Osteocyte (in vitro differentiated cells): ENCODE results near the gene OLFML2A. TPM values are rescaled to one million over a fixed set of nuclear protein-coding genes. Genes with fewer than 3 reads are reported as not detected.

ENCODE experiments used
- DNase-seq: peaks from one replicate; pipeline ENCODE4 v3.0.0; 2021; ENCODE audit warnings: mixed read lengths; ENCODE audit not compliant: unreplicated experiment; ENCODE audit errors: extremely low spot score
- H3K27ac Mint-ChIP-seq: one replicate; pipeline ENCODE4 v1.8.0; 2021; ENCODE audit warnings: mild to moderate bottlenecking, mixed read lengths; ENCODE audit not compliant: unreplicated experiment
- H3K27me3 Mint-ChIP-seq: one replicate; pipeline ENCODE4 v1.8.0; 2021; ENCODE audit warnings: mixed read lengths; ENCODE audit not compliant: unreplicated experiment
- H3K36me3 Mint-ChIP-seq: one replicate; pipeline ENCODE4 v1.8.0; 2021; ENCODE audit warnings: mixed read lengths; ENCODE audit not compliant: unreplicated experiment
- H3K4me1 Mint-ChIP-seq: one replicate; pipeline ENCODE4 v1.8.0; 2021; ENCODE audit warnings: mixed read lengths; ENCODE audit not compliant: unreplicated experiment
- H3K4me3 Mint-ChIP-seq: one replicate; pipeline ENCODE4 v1.8.0; 2021; ENCODE audit warnings: mild to moderate bottlenecking, moderate library complexity, mixed read lengths; ENCODE audit not compliant: unreplicated experiment
- H3K9me3 Mint-ChIP-seq: one replicate; pipeline ENCODE4 v1.8.0; 2021; ENCODE audit warnings: mixed read lengths; ENCODE audit not compliant: unreplicated experiment
- CTCF ChIP-seq: fragments of 200-600 bp; sonication (generic); IDR thresholded peaks from 2 replicates; pipeline ENCODE4 v1.5.0; 2021; ENCODE audit warnings: antibody characterized with exemption, mild to moderate bottlenecking, moderate library complexity
- total RNA-seq: library from RNA; stranded (reverse); gene quantifications from 2 replicates; pipeline ENCODE4 v1.2.1, GENCODE V29; 2021

Gene OLFML2A
- total RNA-seq, 1 donor from 2014 or later: 146 TPM

- peaks cover 9% of the 10 kb centered on the region for H3K4me1 Mint-ChIP-seq
- peaks cover 6% of the 10 kb centered on the region for H3K27me3 Mint-ChIP-seq
- no peaks in the 10 kb centered on the region for H3K36me3 Mint-ChIP-seq
- H3K4me3 Mint-ChIP-seq: no peak overlapping the region
- no peak for TF ChIP-seq CTCF
- no peak for DNase-seq
- no peaks in the 10 kb centered on the region for H3K9me3 Mint-ChIP-seq
- no peak overlapping the region for H3K27ac Mint-ChIP-seq
Observed at GRCh38 chr9:124747065-124747464, 29.9 kb upstream of the OLFML2A start.

- Mint-ChIP-seq H3K9me3 (no peaks in the 10 kb centered on the region), H3K36me3 (no peaks in the 10 kb centered on the region), H3K4me1 (peaks cover 5% of the 10 kb centered on the region), H3K27me3 (peaks cover 8% of the 10 kb centered on the region), H3K4me3 (no peak overlapping the region), H3K27ac (no peak overlapping the region)
- no peak for TF ChIP-seq CTCF
- no peak for DNase-seq
Observed at GRCh38 chr9:124749284-124749683, 27.6 kb upstream of the OLFML2A start.

GRCh38 chr9:124749781-124750180 is 27.2 kb upstream of the OLFML2A start:
- no peak overlapping the region for H3K4me3 Mint-ChIP-seq
- no peak for TF ChIP-seq CTCF
- no peaks in the 10 kb centered on the region for H3K9me3 Mint-ChIP-seq
- H3K4me1 Mint-ChIP-seq: peaks cover 7% of the 10 kb centered on the region
- DNase-seq: no peak
- H3K36me3 Mint-ChIP-seq: no peaks in the 10 kb centered on the region
- peaks cover 13% of the 10 kb centered on the region for H3K27me3 Mint-ChIP-seq
- H3K27ac Mint-ChIP-seq: no peak overlapping the region

- H3K4me1 Mint-ChIP-seq: peaks cover 8% of the 10 kb centered on the region
- H3K27ac Mint-ChIP-seq: no peak overlapping the region
- peaks cover 43% of the 10 kb centered on the region for H3K27me3 Mint-ChIP-seq
- H3K4me3 Mint-ChIP-seq: no peak overlapping the region
- H3K9me3 Mint-ChIP-seq: no peaks in the 10 kb centered on the region
- H3K36me3 Mint-ChIP-seq: no peaks in the 10 kb centered on the region
- TF ChIP-seq CTCF: no peak
- no peak for DNase-seq
Observed at GRCh38 chr9:124752967-124753366, 24.0 kb upstream of the OLFML2A start.

- no peak for DNase-seq
- Mint-ChIP-seq H3K9me3 (no peaks in the 10 kb centered on the region), H3K27me3 (peaks cover 53% of the 10 kb centered on the region), H3K4me1 (peaks cover 14% of the 10 kb centered on the region), H3K27ac (no peak overlapping the region), H3K4me3 (no peak overlapping the region), H3K36me3 (no peaks in the 10 kb centered on the region)
- TF ChIP-seq CTCF: peak; percentile 72
Observed at GRCh38 chr9:124754289-124754688, 22.6 kb upstream of the OLFML2A start.
